WTC11 (cell line): ENCODE measurements around the gene TRIM5. TPM values are rescaled to one million over a fixed set of nuclear protein-coding genes. Genes with fewer than 3 reads are reported as not detected.
"Not testable (repeated sequence)": the region's sequence is repeated elsewhere in the genome, so short reads cannot be mapped to it uniquely, and the experiment has no call there.

Source experiments
- ATAC-seq: fragments of 200-7000 bp; cut with Tn5 transposase; 2 replicates; pipeline ENCODE4 v1.10.0; 2021; ENCODE audit warnings: mild to moderate bottlenecking, moderate library complexity
- CTCF ChIA-PET: fragments of 300-600 bp; sonication (Branson Sonifier 250); formaldehyde crosslinking; loops from one replicate; lab custom pipeline; 2021; ENCODE audit warnings: antibody characterized with exemption; lab: Charles Lee
- POLR2A ChIA-PET: fragments of 350-600 bp; sonication (Branson Sonifier 250); formaldehyde crosslinking; loops from one replicate; lab custom pipeline; 2021; ENCODE audit warnings: antibody characterized with exemption; lab: Charles Lee
- DNase-seq: peaks from one replicate; pipeline ENCODE4 v3.0.0; 2021; ENCODE audit warnings: low spot score
- H3K27ac Mint-ChIP-seq: 2 replicates; pipeline ENCODE4 v1.8.0; 2021; ENCODE audit warnings: mixed read lengths
- H3K27me3 Mint-ChIP-seq: 2 replicates; pipeline ENCODE4 v1.8.0; 2021; ENCODE audit warnings: low read depth, mild to moderate bottlenecking, moderate library complexity, mixed read lengths
- H3K36me3 Mint-ChIP-seq: 2 replicates; pipeline ENCODE4 v1.8.0; 2021; ENCODE audit warnings: mixed read lengths
- H3K4me1 Mint-ChIP-seq: 2 replicates; pipeline ENCODE4 v1.8.0; 2022; ENCODE audit warnings: mixed read lengths
- H3K4me3 Mint-ChIP-seq: 2 replicates; pipeline ENCODE4 v1.8.0; 2021; ENCODE audit warnings: mild to moderate bottlenecking, moderate library complexity, mixed read lengths
- H3K9me3 Mint-ChIP-seq: 2 replicates; pipeline ENCODE4 v1.8.0; 2021; ENCODE audit warnings: mixed read lengths
- AFF4 ChIP-seq: sonication (generic); formaldehyde crosslinking; IDR thresholded peaks from 2 replicates; pipeline ENCODE4 v1.8.1; 2023; ENCODE audit warnings: mild to moderate bottlenecking, missing genetic modification reagents, borderline replicate concordance
- FOXP1 ChIP-seq: sonication (generic); formaldehyde crosslinking; IDR thresholded peaks from 2 replicates; pipeline ENCODE4 v1.8.0; 2022; ENCODE audit warnings: missing genetic modification reagents, mild to moderate bottlenecking, moderate library complexity, borderline replicate concordance
- FOXP4 ChIP-seq: sonication (generic); formaldehyde crosslinking; IDR thresholded peaks from 2 replicates; pipeline ENCODE4 v1.8.0; 2022; ENCODE audit warnings: mild to moderate bottlenecking, missing genetic modification reagents
- NR3C1 ChIP-seq: sonication (generic); formaldehyde crosslinking; conservative IDR thresholded peaks from 2 replicates; pipeline ENCODE4 v1.8.1; 2023; ENCODE audit warnings: low read depth, mild to moderate bottlenecking, missing genetic modification reagents
- RORB ChIP-seq: fragments of 250-450 bp; sonication (Bioruptor Pico); IDR thresholded peaks from 2 replicates; pipeline ENCODE4 v1.9.0; 2021; ENCODE audit warnings: mild to moderate bottlenecking
- SP1 ChIP-seq: sonication (generic); formaldehyde crosslinking; conservative IDR thresholded peaks from 2 replicates; pipeline ENCODE4 v1.8.1; 2022; ENCODE audit warnings: missing genetic modification reagents
- STAT6 ChIP-seq: sonication (generic); formaldehyde crosslinking; conservative IDR thresholded peaks from 2 replicates; pipeline ENCODE4 v1.8.1; 2023; ENCODE audit warnings: mild to moderate bottlenecking, low read depth, missing genetic modification reagents, moderate library complexity
- ZBTB21 ChIP-seq: sonication (generic); formaldehyde crosslinking; IDR thresholded peaks from 2 replicates; pipeline ENCODE4 v1.8.1; 2023; ENCODE audit warnings: mild to moderate bottlenecking, missing genetic modification reagents, borderline replicate concordance
- ZMAT4 ChIP-seq: fragments of 250-450 bp; sonication (Bioruptor Pico); IDR thresholded peaks from 2 replicates; pipeline ENCODE4 v1.9.0; 2021; ENCODE audit warnings: mild to moderate bottlenecking
- ZNF121 ChIP-seq: sonication (generic); formaldehyde crosslinking; IDR thresholded peaks from 2 replicates; pipeline ENCODE4 v1.8.0; 2023; ENCODE audit warnings: missing genetic modification reagents
- ZNF532 ChIP-seq: fragments of 250-450 bp; sonication (Bioruptor Pico); IDR thresholded peaks from 2 replicates; pipeline ENCODE4 v1.9.0; 2021; ENCODE audit warnings: mild to moderate bottlenecking, borderline replicate concordance
- total RNA-seq: library from RNA; stranded (reverse); gene quantifications from 3 replicates; pipeline ENCODE4 v1.2.3, GENCODE V29; 2021
- TF ChIP-seq, protein P1 (sequence below): sonication (generic); formaldehyde crosslinking; IDR thresholded peaks from 2 replicates; pipeline ENCODE4 v1.8.0; 2022; ENCODE audit warnings: mild to moderate bottlenecking, missing genetic modification reagents
- TF ChIP-seq, protein P2 (sequence below): sonication (generic); formaldehyde crosslinking; IDR thresholded peaks from 2 replicates; pipeline ENCODE4 v1.8.1; 2023; ENCODE audit warnings: mild to moderate bottlenecking, missing genetic modification reagents, moderate library complexity

TRIM5 gene
- total RNA-seq, 1 experiment from 2014 or later: 31.8 TPM

- H3K27me3 Mint-ChIP-seq: no peaks in the 10 kb centered on the region
- TF ChIP-seq STAT6 (CRISPR knock-in tag): no peak
- TF ChIP-seq, protein P1, sequence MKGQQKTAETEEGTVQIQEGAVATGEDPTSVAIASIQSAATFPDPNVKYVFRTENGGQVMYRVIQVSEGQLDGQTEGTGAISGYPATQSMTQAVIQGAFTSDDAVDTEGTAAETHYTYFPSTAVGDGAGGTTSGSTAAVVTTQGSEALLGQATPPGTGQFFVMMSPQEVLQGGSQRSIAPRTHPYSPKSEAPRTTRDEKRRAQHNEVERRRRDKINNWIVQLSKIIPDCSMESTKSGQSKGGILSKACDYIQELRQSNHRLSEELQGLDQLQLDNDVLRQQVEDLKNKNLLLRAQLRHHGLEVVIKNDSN: no peak
- no peak for TF ChIP-seq FOXP4 (CRISPR knock-in tag)
- TF ChIP-seq RORB (CRISPR knock-in tag): no peak
- TF ChIP-seq AFF4: no peak
- no peak for TF ChIP-seq FOXP1 (CRISPR knock-in tag)
- no peak for TF ChIP-seq NR3C1 (CRISPR knock-in tag)
- no peak for TF ChIP-seq ZNF532
- no peak for TF ChIP-seq ZMAT4 (CRISPR knock-in tag)
- no peak for TF ChIP-seq SP1 (CRISPR knock-in tag)
- ATAC-seq (no peak), DNase-seq (no peak)
- H3K27ac Mint-ChIP-seq: no peak overlapping the region
- peaks cover 2% of the 10 kb centered on the region for H3K9me3 Mint-ChIP-seq
- H3K4me3 Mint-ChIP-seq: no peak overlapping the region
- ChIA-PET CTCF (no interaction called here), POLR2A (no interaction called here)
- no peaks in the 10 kb centered on the region for H3K4me1 Mint-ChIP-seq
- H3K36me3 Mint-ChIP-seq: peaks cover 21% of the 10 kb centered on the region
These were observed 21.4 kb downstream of the TRIM5 start for GRCh38 chr11:5663511-5663910.

DNA sequence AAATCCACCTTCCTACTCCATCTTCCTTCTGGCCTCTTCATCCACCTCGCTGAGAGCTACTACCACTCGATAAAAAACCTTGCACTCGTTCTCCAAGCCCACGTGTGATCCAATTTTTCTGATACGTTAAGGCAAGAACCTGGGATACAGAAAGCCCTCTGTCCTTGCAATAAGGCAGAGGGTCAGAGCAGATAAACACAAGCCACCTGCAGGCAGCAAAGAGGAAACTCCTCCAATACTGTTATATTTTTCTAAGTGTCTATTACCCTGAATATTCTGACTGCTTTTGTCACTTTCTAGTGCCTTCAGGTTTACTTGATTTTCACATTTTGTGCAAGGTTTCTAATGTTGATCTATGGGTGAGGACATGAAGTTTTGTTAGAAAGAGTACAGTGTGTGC is 26.6 kb downstream of the TRIM5 start:
- no peak overlapping the region for H3K4me3 Mint-ChIP-seq
- ChIA-PET POLR2A (no interaction called here), CTCF (no interaction called here)
- H3K9me3 Mint-ChIP-seq: peaks cover 8% of the 10 kb centered on the region
- no peak overlapping the region for H3K27ac Mint-ChIP-seq
- DNase-seq: no peak
- no peaks in the 10 kb centered on the region for H3K4me1 Mint-ChIP-seq
- H3K36me3 Mint-ChIP-seq: peaks cover 5% of the 10 kb centered on the region
- no peak for TF ChIP-seq ZBTB21
- no peak for TF ChIP-seq RORB (CRISPR knock-in tag)
- TF ChIP-seq, protein P2, sequence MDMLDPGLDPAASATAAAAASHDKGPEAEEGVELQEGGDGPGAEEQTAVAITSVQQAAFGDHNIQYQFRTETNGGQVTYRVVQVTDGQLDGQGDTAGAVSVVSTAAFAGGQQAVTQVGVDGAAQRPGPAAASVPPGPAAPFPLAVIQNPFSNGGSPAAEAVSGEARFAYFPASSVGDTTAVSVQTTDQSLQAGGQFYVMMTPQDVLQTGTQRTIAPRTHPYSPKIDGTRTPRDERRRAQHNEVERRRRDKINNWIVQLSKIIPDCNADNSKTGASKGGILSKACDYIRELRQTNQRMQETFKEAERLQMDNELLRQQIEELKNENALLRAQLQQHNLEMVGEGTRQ: no peak
- no peak for TF ChIP-seq ZNF121
- TF ChIP-seq, all 79 proteins: peak for 0
- no peaks in the 10 kb centered on the region for H3K27me3 Mint-ChIP-seq
- ATAC-seq: no peak

GRCh38 chr11:5656956-5657355 is 27.9 kb downstream of the TRIM5 start:
- DNase-seq, POLR2A ChIA-PET, ATAC-seq, H3K27me3 Mint-ChIP-seq, CTCF ChIA-PET, H3K4me3 Mint-ChIP-seq, H3K4me1 Mint-ChIP-seq, H3K36me3 Mint-ChIP-seq, H3K27ac Mint-ChIP-seq: not testable (repeated sequence)
- peaks cover 21% of the 10 kb centered on the region for H3K9me3 Mint-ChIP-seq
